ENCODE measurements around the gene SLC5A2.

Gene SLC5A2

GRCh38 chr16:31489616-31490584 is 7.0 kb downstream of the SLC5A2 start:
- TF ChIP-seq CTCF (IDR thresholded peaks at IDR 0.05; ENCODE audit: low read length), result no peak
- no peak for TF ChIP-seq EZH2 (optimal IDR thresholded peaks at IDR 0.05; ENCODE audit: low read depth, low read length)
- TF ChIP-seq EZH2phosphoT487 (IDR thresholded peaks at IDR 0.05; ENCODE audit: low read length), result no peak
- Histone ChIP-seq H3K9ac (ENCODE audit: low read length) (no peak overlapping the region), H3F3A (ENCODE audit: insufficient read depth, low read length) (no peaks in the 10 kb centered on the region), H3K4me1 (ENCODE audit: low read length) (no peaks in the 10 kb centered on the region), H3K4me3 (ENCODE audit: low read length) (no peak overlapping the region), H3K9me3 (replicated peaks; ENCODE audit: insufficient read depth, low read length) (no peaks in the 10 kb centered on the region), H3K79me2 (ENCODE audit: low read length) (no peaks in the 10 kb centered on the region), H3K36me3 (replicated peaks; ENCODE audit: insufficient read depth, low read length) (no peaks in the 10 kb centered on the region), H2AFZ (ENCODE audit: low read length) (no peak overlapping the region), H4K20me1 (ENCODE audit: insufficient read depth, low read length) (no peaks in the 10 kb centered on the region), H3K27ac (ENCODE audit: low read length) (no peak overlapping the region), H3K27me3 (replicated peaks; ENCODE audit: insufficient read depth, low read length) (0 out of 2 replicates have a peak, but pooled peaks cover 6% of the 10 kb centered on the region), H3K9me2 (replicated peaks; ENCODE audit: insufficient read depth, low read length) (no peaks in the 10 kb centered on the region), H3K4me2 (ENCODE audit: low read depth, low read length) (no peak overlapping the region)
- no peak for DNase-seq

GRCh38 chr16:31491778-31492418 is 9.0 kb downstream of the SLC5A2 start:
- no peaks in the 10 kb centered on the region for H3K9me3 ChIP-seq (replicated peaks; ENCODE audit: insufficient read depth, low read length)
- no peak for DNase-seq
- H3K79me2 ChIP-seq (ENCODE audit: low read length), result no peaks in the 10 kb centered on the region
- no peaks in the 10 kb centered on the region for H3K27me3 ChIP-seq (replicated peaks; ENCODE audit: insufficient read depth, low read length)
- TF ChIP-seq EZH2 (optimal IDR thresholded peaks at IDR 0.05; ENCODE audit: low read depth, low read length) (no peak), CTCF (IDR thresholded peaks at IDR 0.05; ENCODE audit: low read length) (no peak), EZH2phosphoT487 (IDR thresholded peaks at IDR 0.05; ENCODE audit: low read length) (no peak)
- H3K9me2 ChIP-seq (replicated peaks; ENCODE audit: insufficient read depth, low read length), result no peaks in the 10 kb centered on the region
- no peaks in the 10 kb centered on the region for H4K20me1 ChIP-seq (ENCODE audit: insufficient read depth, low read length)
- no peak overlapping the region for H3K4me2 ChIP-seq (ENCODE audit: low read depth, low read length)
- H3F3A ChIP-seq (ENCODE audit: insufficient read depth, low read length), result no peaks in the 10 kb centered on the region
- H2AFZ ChIP-seq (ENCODE audit: low read length), result no peak overlapping the region
- no peak overlapping the region for H3K27ac ChIP-seq (ENCODE audit: low read length)
- H3K36me3 ChIP-seq (replicated peaks; ENCODE audit: insufficient read depth, low read length), result no peaks in the 10 kb centered on the region
- H3K4me3 ChIP-seq (ENCODE audit: low read length), result no peak overlapping the region
- no peaks in the 10 kb centered on the region for H3K4me1 ChIP-seq (ENCODE audit: low read length)
- no peak overlapping the region for H3K9ac ChIP-seq (ENCODE audit: low read length)

GRCh38 chr16:31493506-31494125 is 10.7 kb downstream of the SLC5A2 start:
- no peak for TF ChIP-seq EZH2 (optimal IDR thresholded peaks at IDR 0.05; ENCODE audit: low read depth, low read length)
- TF ChIP-seq CTCF (IDR thresholded peaks at IDR 0.05; ENCODE audit: low read length), result no peak
- no peak for TF ChIP-seq EZH2phosphoT487 (IDR thresholded peaks at IDR 0.05; ENCODE audit: low read length)
- Histone ChIP-seq H3K4me1 (ENCODE audit: low read length) (no peaks in the 10 kb centered on the region), H3K36me3 (replicated peaks; ENCODE audit: insufficient read depth, low read length) (no peaks in the 10 kb centered on the region)

More at GRCh38 chr16:31493506-31494125, 10.7 kb downstream of the SLC5A2 start:
- no peaks in the 10 kb centered on the region for H3K27me3 ChIP-seq (replicated peaks; ENCODE audit: insufficient read depth, low read length)
- H3K27ac ChIP-seq (ENCODE audit: low read length), result no peak overlapping the region
- H3K9me2 ChIP-seq (replicated peaks; ENCODE audit: insufficient read depth, low read length), result no peaks in the 10 kb centered on the region
- no peaks in the 10 kb centered on the region for H3F3A ChIP-seq (ENCODE audit: insufficient read depth, low read length)
- no peak overlapping the region for H3K4me3 ChIP-seq (ENCODE audit: low read length)
- H2AFZ ChIP-seq (ENCODE audit: low read length), result no peak overlapping the region
- no peak overlapping the region for H3K4me2 ChIP-seq (ENCODE audit: low read depth, low read length)
- no peaks in the 10 kb centered on the region for H3K9me3 ChIP-seq (replicated peaks; ENCODE audit: insufficient read depth, low read length)
- no peak for DNase-seq
- no peak overlapping the region for H3K9ac ChIP-seq (ENCODE audit: low read length)
- H4K20me1 ChIP-seq (ENCODE audit: insufficient read depth, low read length), result no peaks in the 10 kb centered on the region
- no peaks in the 10 kb centered on the region for H3K79me2 ChIP-seq (ENCODE audit: low read length)
